DOHH2 (cell line): ENCODE measurements around the gene CISD3.

ENCODE experiments used
- H3F3A ChIP-seq: fragments of 200-600 bp; sonication (generic), shearing (Covaris generic); 2 replicates; pipeline ENCODE4 v1.6.0; 2016; ENCODE audit warnings: antibody characterized with exemption, mild to moderate bottlenecking; ENCODE audit not compliant: control insufficient read depth, insufficient read depth
- H3K27ac ChIP-seq: fragments of 200-600 bp; sonication (generic); 2 replicates; pipeline ENCODE4 v1.5.1; 2014; ENCODE audit warnings: low read depth, mild to moderate bottlenecking, low read length, moderate library complexity
- H3K27me3 ChIP-seq: fragments of 200-600 bp; sonication (generic); 2 replicates; pipeline ENCODE4 v1.6.1; 2014; ENCODE audit warnings: mild to moderate bottlenecking, low read length, mixed read lengths; ENCODE audit not compliant: control insufficient read depth
- H3K36me3 ChIP-seq: fragments of 200-600 bp; sonication (generic); 2 replicates; pipeline ENCODE4 v1.6.1; 2014; ENCODE audit warnings: mild to moderate bottlenecking, low read length, moderate library complexity, mixed read lengths; ENCODE audit not compliant: control insufficient read depth
- H3K4me1 ChIP-seq: fragments of 200-600 bp; sonication (generic); 2 replicates; pipeline ENCODE4 v1.6.1; 2014; ENCODE audit warnings: mild to moderate bottlenecking, low read length, mixed read lengths; ENCODE audit not compliant: control insufficient read depth
- H3K4me2 ChIP-seq: fragments of 200-600 bp; sonication (generic); 2 replicates; pipeline ENCODE4 v1.6.0; 2014; ENCODE audit warnings: mild to moderate bottlenecking, low read length, moderate library complexity
- H3K4me3 ChIP-seq: fragments of 200-600 bp; sonication (generic); 2 replicates; pipeline ENCODE4 v1.5.1; 2014; ENCODE audit warnings: mild to moderate bottlenecking, low read length, mixed read lengths
- H3K79me2 ChIP-seq: fragments of 200-600 bp; sonication (generic); 2 replicates; pipeline ENCODE4 v1.6.1; 2014; ENCODE audit warnings: mild to moderate bottlenecking, low read length, mixed read lengths; ENCODE audit not compliant: control insufficient read depth
- H3K9me2 ChIP-seq: fragments of 200-600 bp; sonication (generic); replicated peaks from 2 replicates; pipeline ENCODE4 v1.6.1; 2014; ENCODE audit warnings: mild to moderate bottlenecking, low read length, mixed read lengths; ENCODE audit not compliant: control insufficient read depth
- H3K9me3 ChIP-seq: fragments of 200-600 bp; sonication (generic); 2 replicates; pipeline ENCODE4 v1.6.1; 2014; ENCODE audit warnings: antibody characterized with exemption, low read length, mixed read lengths; ENCODE audit not compliant: control insufficient read depth, insufficient read depth
- H4K20me1 ChIP-seq: fragments of 200-600 bp; sonication (generic); 2 replicates; pipeline ENCODE4 v1.6.0; 2014; ENCODE audit warnings: low read depth, mild to moderate bottlenecking, antibody characterized with exemption, low read length, moderate library complexity; ENCODE audit not compliant: control insufficient read depth, insufficient read depth
- CTCF ChIP-seq: fragments of 200-600 bp; sonication (generic); IDR thresholded peaks from one replicate; pipeline ENCODE4 v1.5.1; 2014; ENCODE audit warnings: antibody characterized with exemption, mild to moderate bottlenecking, low read depth, low read length; ENCODE audit not compliant: poor library complexity, severe bottlenecking
- EZH2phosphoT487 ChIP-seq: fragments of 200-600 bp; sonication (generic); IDR thresholded peaks from 2 replicates; pipeline ENCODE4 v1.6.1; 2017; ENCODE audit warnings: borderline replicate concordance, mild to moderate bottlenecking, antibody characterized with exemption, low read length, moderate library complexity, mixed read lengths

CISD3 gene

GRCh38 chr17:38693700-38694329 is 36.3 kb upstream of the CISD3 start:
- TF ChIP-seq CTCF (no peak), EZH2phosphoT487 (no peak)
- no peaks in the 10 kb centered on the region for H3F3A ChIP-seq
- no peaks in the 10 kb centered on the region for H3K79me2 ChIP-seq
- no peak overlapping the region for H3K4me3 ChIP-seq
- no peak overlapping the region for H3K4me2 ChIP-seq
- H4K20me1 ChIP-seq: no peaks in the 10 kb centered on the region
- H3K36me3 ChIP-seq: no peaks in the 10 kb centered on the region
- H3K4me1 ChIP-seq: peaks cover 11% of the 10 kb centered on the region
- H3K9me3 ChIP-seq: no peaks in the 10 kb centered on the region
- H3K27ac ChIP-seq: no peak overlapping the region
- H3K9me2 ChIP-seq: no peaks in the 10 kb centered on the region
- peaks cover 6% of the 10 kb centered on the region; the same call in 1 of the 2 replicates for H3K27me3 ChIP-seq

- Histone ChIP-seq H3K4me1 (peaks cover 31% of the 10 kb centered on the region), H3K4me3 (no peak overlapping the region), H3K36me3 (no peaks in the 10 kb centered on the region), H3K4me2 (peak overlapping the region; percentile 6; the same call in 1 of the 2 replicates), H4K20me1 (no peaks in the 10 kb centered on the region), H3K9me3 (no peaks in the 10 kb centered on the region), H3K27me3 (no peaks in the 10 kb centered on the region), H3K79me2 (no peaks in the 10 kb centered on the region), H3K9me2 (no peaks in the 10 kb centered on the region), H3K27ac (no peak overlapping the region), H3F3A (peaks cover 18% of the 10 kb centered on the region)
- no peak for TF ChIP-seq EZH2phosphoT487
- no peak for TF ChIP-seq CTCF
Measured at GRCh38 chr17:38697061-38697820, 32.9 kb upstream of the CISD3 start.

- peaks cover 32% of the 10 kb centered on the region for H3F3A ChIP-seq
- no peak overlapping the region for H3K27ac ChIP-seq
- H3K36me3 ChIP-seq: peaks cover 8% of the 10 kb centered on the region; the same call in 1 of the 2 replicates
- H4K20me1 ChIP-seq: no peaks in the 10 kb centered on the region
- no peak for TF ChIP-seq CTCF
- H3K9me2 ChIP-seq: no peaks in the 10 kb centered on the region
- peaks cover 40% of the 10 kb centered on the region for H3K4me1 ChIP-seq
- peaks cover 5% of the 10 kb centered on the region; the same call in 1 of the 2 replicates for H3K79me2 ChIP-seq
- H3K27me3 ChIP-seq: no peaks in the 10 kb centered on the region
- H3K4me2 ChIP-seq: no peak overlapping the region
- H3K9me3 ChIP-seq: no peaks in the 10 kb centered on the region
- H3K4me3 ChIP-seq: no peak overlapping the region
Measured at GRCh38 chr17:38698760-38699159, 31.4 kb upstream of the CISD3 start.
